ELR (cell line): ENCODE data around the gene SEPTIN8.
A peak's percentile ranks its signal among the peaks of the same experiment; 100 is the strongest.

Experiments
- DNase-seq: peaks from one replicate; pipeline ENCODE4 v3.0.0-alpha.2; 2015; ENCODE audit warnings: low read depth

The SEPTIN8 gene, protein sequence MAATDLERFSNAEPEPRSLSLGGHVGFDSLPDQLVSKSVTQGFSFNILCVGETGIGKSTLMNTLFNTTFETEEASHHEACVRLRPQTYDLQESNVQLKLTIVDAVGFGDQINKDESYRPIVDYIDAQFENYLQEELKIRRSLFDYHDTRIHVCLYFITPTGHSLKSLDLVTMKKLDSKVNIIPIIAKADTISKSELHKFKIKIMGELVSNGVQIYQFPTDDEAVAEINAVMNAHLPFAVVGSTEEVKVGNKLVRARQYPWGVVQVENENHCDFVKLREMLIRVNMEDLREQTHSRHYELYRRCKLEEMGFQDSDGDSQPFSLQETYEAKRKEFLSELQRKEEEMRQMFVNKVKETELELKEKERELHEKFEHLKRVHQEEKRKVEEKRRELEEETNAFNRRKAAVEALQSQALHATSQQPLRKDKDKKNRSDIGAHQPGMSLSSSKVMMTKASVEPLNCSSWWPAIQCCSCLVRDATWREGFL

DNA sequence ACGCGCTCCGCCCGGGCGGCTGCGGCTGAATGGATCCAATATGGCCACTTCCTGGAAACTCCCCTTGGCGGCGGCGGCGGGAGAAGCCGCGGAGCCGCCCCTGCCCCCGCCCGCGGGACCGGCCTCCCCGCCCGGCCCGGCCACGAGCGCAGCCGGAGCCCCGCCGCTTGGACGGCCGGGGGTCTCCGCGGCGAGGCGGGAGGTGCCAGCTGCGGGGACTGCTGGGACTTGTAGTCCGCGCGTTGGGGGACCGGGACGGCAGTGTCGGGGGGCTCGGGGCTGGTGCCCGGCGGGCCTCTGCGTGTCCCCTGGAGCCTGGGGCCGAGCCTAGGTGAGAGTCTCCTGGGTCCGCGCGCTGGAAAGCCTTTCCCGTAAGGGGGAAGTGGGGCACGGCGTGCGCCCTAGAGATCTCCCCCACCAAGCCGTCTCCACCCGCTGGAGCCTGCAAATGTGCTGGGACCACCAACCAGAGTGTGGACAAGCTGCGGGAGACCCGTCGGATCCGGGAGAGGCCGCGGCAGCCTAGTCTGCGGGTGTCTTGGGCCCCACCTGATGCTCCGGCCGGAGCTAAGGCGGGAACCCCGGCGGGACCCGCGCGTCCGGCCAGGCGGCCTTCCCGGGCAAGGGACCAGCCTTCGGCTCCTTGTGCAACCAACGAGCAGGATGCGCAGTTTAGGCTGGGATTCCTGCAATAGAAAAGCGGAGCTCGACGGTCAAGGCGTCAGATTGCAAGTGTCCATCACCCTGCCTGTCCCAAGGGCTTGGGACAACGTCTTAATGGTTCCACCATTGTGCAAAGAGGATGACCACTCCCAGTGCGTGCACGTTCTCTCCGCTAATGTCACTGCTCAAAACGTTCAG is at the start of gene SEPTIN8:
Gene SEPTIN8 (minus strand): TSS at position 31 of the 861 bp plus-strand sequence. CDS start 102 bp downstream, outside the sequence.
- peak; percentile 64 for DNase-seq

DNA sequence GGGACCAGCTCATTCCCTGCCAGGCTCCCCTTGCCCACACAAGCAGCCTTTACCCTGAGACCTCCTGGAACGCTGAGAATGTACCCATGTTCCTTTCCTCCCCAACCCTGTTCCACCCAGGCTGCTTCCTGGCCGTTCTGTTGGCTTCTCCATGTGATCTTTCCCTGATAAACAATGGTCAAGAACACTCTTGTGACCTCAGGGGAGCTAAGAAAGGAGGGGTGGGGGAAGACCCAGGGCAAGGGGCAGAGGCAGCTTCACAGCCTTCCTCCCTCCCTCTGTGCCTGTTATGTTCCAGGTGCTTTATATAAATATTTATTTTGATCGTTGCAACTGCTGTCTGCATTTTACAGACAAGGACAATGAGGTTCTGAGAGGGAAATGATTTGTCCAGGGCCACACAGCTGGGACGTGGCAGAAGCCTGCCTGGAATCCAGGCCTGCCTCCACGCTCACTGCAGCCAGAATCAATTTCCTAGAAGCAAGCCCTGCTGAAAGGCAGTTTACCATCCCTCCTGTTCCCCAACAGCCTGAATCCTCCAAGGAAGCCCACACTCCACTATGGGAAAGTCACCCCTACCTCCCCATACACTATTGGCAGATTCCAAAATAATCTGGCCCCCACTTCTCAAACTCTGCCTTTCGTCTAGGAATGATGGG is 49.5 kb upstream of the SEPTIN8 start:
- no peak for DNase-seq

DNA sequence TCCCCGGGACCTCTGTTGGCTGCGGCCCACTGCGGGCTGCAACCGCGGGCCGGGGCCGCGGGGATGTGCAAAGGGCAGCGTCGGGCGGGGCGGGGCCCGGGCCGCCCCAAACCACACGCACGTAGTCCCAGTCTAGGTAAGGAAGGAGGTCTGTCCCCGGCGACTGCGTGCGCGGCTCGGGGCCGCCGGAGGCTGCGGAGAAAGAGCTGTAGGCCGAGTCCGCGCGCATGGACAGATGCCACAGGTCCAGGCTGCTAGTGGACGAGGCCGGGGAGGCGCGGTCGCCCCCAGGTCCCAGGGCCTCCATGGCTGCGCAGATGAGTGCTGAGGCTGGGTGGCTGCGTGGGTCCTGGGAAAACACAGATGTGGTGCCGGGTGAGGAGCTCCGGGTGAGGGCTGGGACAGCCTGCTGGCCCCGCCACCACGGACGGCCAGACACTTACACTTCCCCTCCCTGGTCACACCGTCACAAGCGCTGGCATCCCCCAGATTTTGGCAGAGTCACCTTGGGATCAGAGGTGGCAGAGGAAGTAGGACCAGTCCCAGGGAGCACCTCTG is 48.9 kb upstream of the SEPTIN8 start:
- DNase-seq, result no peak

DNA sequence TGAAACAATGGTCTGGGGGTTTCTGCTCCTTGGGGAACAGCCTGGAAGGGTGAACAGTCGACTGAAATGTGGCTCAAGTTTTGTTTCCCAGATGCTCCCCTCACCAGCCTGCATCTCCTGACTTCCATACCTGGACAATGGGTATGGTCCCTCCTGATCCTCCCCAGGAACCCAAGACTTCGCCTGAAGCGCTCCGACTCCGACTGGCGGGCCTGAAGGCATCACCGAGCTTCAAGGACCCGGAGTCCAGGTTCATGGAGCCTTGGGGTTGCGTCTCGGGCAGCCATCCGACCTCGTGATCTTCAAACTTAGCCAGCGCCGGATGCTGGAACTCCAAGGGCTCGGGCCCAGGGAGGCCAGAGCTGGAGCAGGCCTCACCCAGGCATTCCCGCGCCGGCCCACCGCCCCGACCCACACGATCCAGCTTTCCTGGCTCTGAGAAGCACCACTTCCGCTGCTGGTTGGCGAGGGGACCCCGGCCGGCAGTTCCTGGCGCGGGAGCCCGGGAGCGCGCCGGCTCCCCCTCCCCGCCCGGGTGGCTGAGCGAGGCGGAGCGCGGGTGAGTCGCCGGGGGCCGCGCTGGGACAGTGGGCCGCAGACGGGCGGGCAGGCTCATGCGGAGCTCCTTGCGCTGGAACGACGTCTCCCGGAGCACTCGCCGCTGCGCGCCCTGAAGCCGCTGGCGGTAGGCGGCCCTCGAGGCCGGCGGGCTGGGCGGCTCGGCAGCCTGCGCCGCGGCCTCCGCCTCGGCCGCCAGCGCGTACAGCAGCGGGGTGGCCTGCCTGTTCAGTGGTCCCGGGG is 48.2 kb upstream of the SEPTIN8 start:
- DNase-seq, result no peak

DNA sequence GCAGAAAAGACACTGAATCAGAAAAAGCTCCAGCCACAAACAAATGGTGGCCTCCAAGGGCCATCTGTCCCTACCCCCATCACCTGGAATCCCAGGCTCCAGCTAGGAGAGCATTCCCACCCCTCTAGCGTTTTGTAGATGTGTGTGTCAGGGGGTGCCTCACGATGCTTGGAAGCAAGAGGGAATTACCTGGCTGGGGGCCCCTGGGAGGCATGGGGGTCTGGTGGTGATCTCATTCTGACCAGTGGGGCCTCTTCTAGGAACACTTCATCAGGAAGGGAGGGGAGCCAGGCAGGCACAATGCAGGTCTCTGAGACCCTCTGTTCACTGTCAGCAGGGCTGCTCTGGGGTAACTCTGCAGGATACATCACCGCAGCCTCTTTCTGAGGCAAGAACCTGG is 47.4 kb upstream of the SEPTIN8 start:
- DNase-seq, result no peak

DNA sequence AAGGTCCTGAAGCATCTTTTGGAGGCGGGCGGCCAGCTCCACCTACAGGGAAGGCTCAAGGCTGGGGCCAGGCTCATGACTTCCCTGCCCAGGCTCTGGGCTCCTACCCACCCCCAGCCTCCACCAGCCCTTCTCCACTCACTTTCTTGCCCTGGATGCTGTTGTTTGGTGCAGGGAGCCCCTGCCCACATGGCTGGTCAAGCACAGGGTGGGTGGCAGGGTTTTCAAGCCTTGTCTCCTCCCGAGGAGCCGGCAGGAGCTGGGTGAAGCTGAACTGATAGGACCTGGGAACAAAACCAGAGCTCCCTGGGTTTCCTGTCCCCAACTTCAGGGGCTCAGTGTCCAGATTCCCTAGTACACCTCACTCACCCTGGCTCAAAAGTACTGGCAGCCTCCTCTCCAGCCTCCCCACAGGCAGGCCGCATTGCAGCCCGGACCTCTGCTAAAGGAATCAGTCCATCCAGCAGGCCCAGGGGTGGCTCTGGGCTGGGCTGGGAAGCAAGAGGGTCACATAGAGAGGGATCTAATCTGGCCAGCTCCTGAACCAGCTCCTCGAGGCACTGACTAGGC is 46.5 kb upstream of the SEPTIN8 start:
- DNase-seq, result no peak

DNA sequence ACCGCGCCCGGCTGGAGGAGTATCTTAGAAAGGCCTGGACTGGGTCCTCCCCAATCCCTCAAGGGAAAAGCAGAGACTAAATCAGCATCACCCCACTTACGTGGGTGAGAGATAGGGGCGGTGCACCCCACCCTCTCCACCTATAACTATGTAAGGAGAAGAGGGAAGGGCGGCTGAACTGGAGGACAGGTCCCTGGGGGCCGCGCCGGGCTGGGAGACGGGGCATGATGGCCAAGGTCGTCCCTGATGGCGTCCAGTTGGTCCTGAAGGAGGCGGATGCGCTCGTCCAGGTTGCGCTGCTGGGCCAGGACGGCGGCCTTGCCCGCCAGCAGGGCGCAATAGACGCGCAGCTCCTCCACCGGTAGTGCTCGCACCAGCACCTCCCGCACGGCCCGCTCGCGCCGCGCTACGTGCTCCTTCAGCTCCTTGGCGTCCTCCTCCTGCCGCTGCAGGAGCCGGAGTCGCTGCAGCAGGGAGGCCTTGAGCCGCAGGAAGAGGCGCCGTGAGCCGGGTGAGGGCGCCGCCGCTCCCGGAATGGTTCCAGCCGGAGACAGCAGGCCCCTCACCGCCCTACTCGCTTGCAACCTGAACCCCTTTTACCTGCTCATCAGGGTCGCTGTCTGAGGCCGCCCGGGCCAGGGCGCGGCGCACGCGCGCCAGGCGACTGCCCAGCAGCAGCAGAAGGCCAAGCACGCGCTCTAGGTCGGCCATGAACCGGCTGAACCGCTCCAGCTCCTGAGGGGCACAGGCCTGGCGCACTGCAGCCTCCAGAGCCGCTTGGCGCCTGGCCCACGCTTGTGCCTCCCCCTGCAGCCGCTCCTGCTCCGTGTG is 45.8 kb upstream of the SEPTIN8 start:
- DNase-seq, result no peak

DNA sequence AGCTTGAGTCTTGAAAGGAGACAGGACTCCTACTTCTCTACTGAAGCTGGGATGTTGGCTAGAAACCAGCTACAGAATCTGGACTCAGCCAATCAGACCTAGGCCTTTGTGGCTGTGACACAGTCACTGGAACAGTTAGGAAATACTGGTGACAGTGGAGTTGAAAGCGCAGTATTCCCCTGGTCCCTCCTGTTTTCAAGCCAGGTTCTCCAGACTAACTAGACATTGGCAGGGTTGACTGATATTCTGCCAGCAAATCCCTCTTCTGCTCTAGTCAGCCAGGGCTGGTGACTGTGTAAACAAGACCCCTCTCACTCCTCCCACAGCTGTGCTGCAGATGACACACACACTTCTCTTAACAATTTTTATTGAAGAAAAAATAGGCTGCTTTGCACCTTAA is 44.8 kb upstream of the SEPTIN8 start:
- peak; percentile 46 for DNase-seq

DNA sequence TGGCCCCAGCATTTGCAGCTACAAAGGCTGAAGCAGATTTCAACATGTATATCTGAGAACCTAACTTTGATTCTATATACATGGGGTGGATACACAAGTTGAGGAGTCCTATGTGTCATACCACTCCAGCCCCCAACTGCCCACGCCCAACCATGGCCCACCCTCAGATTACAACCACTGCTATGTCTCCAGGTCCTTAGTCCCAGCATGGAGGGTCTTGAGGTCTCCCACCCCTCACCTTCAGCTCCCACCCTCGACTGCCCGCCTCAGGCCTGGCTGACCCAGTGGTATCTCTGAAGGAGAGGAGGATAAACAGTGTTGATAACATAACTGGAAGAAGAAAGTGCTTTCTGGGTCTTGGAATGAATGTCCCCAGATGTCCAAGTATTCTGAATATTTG is 44.3 kb upstream of the SEPTIN8 start:
- no peak for DNase-seq

DNA sequence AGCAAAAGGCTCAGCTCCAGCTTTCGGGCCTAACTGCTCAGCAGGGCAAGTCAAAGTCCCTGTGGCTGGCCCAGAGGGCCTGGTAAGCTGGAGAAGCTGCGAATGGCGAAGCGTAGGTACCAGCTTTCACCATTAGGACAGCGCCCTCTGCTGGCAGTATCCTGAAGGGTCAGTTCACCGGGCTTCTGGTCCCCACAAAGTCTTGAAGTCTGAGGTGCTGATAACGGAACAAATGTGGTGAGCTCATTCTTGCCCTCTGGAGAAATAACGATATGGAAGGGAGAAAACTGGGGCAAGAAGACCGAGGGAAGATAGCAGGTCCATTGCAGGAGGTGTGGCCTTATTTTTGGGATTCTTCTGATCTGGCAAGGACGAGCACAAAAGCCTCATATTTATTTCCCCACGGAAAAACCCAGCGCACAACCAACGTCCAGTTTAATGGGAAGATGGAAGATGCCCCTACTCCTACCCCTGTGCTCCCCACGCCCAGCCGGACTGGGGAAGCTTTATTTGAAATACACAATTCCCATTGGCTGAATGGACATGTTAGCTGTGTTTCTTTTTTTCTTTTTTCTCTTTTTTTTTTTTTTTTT is 43.2 kb upstream of the SEPTIN8 start:
- DNase-seq, result peak; percentile 93

DNA sequence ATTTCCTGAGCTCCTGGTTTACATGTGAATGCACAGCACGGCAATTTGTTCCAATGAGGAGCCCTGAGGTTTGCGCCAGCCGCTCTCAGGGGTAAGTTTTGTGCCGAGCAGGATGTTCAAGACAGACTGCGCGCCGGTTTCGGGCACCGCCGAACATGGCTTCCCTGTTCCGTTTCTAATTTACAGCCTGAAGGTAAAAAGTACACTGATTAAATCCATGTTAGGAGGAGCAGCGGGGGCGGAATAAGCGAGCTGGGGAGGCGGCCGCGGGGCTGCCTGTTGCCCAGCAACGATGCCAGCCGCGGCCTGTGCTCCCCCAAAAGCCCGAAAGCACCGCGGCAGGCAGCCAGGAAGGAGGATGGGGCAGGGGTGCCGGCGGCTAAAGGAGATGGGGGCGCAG is 42.4 kb upstream of the SEPTIN8 start:
- no peak for DNase-seq

DNA sequence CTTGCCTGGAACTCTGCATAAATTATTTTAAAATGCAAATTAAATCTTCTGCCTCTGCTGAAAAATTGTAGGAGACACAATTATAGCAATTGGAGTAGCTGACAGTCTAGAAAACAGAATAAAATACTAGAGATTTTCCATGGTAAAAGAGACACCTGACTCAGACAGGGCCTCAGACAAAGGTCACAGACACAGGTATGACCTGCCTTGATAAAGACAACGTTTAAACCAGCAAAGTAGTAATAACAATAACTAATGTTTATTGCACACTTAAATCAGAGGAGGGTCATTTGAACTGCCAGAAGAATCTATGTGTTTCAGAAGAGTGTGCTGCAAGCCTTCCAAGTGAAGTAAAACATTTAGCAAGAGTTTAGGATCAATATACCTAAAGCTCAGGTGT is 40.0 kb upstream of the SEPTIN8 start:
- no peak for DNase-seq

DNA sequence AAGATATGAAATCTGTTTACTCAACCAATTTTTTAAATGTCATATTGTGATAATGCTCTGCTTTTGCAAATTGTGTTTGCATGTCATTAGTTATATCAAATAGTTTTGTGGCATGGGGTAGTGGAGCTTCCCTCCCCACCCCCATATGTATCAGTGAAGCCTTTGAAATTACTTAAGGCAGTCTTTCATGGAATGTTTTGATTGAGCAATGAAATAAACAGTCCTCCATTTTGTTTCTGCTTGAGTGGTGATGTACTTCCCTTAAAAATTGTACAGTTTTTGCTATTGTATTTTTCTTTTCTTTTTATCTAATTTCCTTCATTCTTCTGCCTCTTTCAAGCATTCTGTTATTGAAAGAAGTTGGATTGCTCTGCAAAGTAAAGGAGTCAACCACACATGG is 39.5 kb upstream of the SEPTIN8 start:
- DNase-seq, result no peak

DNA sequence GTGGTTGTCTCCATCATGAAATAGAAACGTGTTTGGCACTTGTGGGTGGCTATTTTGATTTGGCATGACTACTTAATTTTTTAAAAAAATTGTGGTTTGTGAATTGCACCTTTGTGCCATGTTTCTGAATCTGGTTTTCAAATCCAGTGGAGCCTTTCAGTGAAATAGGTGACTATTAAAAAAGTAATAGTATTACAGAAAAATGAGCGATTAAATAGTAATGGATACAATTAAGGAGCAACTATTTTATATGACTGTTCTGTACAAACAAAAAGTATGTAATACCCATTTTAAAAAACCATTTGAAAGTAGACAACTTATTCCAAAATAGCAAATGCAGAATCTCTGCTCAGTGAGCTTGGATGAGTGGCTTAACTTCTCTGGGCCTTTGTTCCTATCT is 39.0 kb upstream of the SEPTIN8 start:
- DNase-seq, result no peak

DNA sequence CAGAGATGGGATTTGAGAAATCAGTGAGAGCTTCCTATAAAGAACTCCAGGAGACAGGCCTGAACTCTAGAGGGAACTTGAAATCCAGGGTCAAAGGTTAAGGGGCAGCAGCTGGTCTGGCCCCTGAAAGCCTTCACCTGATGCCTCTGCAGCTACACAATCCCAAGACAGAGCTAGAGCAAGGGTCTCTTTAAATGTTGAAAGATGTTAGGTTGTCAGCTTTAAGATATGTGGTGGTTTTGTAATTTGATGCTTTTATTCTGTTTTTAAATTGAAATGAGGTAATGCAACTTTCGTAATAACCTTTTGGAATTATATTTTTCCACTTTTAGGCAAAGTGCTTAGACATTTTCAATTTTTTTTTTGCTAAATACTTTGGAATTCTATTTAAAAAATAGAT is 38.4 kb upstream of the SEPTIN8 start:
- DNase-seq, result peak; percentile 42

DNA sequence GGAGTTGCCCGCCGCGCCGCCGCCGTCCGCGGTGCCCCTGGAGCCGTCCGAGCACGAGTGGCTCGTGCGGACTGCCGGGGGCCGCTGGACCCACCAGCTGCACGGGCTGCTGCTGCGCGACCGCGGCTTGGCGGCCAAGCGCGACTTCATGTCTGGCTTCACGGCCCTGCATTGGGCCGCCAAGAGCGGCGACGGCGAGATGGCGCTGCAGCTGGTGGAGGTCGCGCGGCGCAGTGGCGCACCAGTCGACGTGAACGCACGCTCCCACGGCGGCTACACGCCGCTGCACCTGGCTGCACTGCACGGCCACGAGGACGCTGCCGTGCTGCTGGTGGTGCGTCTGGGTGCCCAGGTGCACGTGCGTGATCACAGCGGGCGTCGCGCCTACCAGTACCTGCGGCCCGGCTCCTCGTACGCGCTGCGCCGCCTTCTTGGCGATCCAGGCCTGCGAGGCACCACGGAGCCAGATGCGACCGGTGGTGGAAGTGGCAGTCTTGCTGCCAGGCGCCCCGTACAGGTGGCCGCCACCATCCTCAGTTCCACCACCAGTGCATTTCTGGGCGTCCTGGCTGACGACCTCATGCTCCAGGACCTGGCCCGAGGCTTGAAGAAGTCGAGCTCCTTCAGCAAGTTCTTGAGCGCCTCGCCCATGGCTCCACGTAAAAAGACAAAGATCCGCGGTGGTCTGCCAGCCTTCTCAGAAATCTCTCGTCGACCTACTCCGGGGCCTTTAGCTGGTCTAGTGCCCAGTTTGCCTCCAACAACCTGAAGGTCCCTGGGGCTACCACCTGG is 37.7 kb upstream of the SEPTIN8 start:
- no peak for DNase-seq

DNA sequence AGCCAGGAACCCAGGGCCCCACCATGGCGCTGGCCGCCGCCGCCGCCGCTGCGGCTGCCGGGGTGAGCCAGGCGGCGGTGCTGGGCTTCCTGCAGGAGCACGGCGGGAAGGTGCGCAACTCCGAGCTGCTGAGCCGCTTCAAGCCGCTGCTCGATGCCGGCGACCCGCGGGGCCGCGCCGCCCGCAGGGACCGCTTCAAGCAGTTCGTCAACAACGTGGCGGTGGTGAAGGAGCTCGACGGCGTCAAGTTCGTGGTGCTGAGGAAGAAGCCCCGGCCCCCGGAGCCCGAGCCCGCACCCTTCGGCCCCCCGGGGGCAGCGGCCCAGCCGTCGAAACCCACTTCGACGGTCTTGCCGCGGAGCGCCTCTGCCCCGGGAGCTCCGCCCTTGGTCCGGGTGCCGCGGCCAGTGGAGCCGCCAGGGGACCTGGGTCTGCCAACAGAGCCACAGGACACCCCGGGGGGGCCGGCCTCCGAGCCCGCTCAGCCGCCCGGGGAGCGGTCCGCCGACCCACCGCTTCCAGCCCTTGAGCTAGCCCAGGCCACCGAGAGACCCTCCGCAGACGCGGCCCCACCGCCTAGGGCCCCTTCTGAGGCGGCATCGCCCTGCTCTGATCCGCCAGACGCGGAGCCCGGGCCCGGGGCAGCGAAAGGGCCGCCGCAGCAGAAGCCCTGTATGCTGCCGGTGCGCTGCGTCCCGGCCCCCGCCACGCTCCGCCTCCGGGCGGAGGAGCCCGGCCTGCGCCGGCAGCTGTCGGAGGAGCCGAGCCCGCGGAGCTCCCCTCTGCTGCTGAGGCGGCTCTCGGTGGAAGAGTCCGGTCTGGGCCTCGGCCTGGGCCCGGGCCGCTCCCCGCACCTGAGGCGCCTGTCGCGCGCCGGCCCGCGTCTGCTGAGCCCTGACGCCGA is 36.8 kb upstream of the SEPTIN8 start:
- DNase-seq, result peak; percentile 55
